Measurements from ENCODE around the gene GNAQ.
"Not testable (repeated sequence)": the region's sequence is repeated elsewhere in the genome, so short reads cannot be mapped to it uniquely, and the experiment has no call there.

Gene GNAQ

DNA sequence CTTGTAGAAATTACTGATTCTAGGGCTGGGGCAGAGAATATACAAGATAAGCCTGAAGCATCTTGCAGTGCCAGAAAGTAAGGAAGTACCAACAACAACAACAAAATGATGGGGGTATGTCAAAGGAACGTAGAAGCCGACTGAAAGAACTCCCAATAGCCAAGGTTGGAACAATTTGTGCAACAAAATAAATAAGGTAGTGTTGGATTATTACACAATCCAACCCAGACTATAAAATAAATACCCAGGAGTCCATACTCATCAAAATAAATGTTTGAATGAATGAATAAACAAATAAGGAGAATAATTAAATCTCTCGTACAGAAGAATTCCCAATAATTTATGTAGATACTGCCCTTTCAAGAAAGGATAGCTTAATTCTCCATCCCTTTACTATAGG, 31.1 kb upstream of the GNAQ start:
- CTCF ChIA-PET: no interaction called here
- H3K4me3 ChIP-seq (ENCODE audit: low read depth, low read length): no peak overlapping the region
- TF ChIP-seq, protein P1, sequence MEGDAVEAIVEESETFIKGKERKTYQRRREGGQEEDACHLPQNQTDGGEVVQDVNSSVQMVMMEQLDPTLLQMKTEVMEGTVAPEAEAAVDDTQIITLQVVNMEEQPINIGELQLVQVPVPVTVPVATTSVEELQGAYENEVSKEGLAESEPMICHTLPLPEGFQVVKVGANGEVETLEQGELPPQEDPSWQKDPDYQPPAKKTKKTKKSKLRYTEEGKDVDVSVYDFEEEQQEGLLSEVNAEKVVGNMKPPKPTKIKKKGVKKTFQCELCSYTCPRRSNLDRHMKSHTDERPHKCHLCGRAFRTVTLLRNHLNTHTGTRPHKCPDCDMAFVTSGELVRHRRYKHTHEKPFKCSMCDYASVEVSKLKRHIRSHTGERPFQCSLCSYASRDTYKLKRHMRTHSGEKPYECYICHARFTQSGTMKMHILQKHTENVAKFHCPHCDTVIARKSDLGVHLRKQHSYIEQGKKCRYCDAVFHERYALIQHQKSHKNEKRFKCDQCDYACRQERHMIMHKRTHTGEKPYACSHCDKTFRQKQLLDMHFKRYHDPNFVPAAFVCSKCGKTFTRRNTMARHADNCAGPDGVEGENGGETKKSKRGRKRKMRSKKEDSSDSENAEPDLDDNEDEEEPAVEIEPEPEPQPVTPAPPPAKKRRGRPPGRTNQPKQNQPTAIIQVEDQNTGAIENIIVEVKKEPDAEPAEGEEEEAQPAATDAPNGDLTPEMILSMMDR (IDR thresholded peaks at IDR 0.05; ENCODE audit: insufficient read depth, low read length, missing control alignments): no peak
- POLR2A ChIA-PET: no interaction called here
- no peak for DNase-seq (ENCODE audit: low read depth, low spot score)

DNA sequence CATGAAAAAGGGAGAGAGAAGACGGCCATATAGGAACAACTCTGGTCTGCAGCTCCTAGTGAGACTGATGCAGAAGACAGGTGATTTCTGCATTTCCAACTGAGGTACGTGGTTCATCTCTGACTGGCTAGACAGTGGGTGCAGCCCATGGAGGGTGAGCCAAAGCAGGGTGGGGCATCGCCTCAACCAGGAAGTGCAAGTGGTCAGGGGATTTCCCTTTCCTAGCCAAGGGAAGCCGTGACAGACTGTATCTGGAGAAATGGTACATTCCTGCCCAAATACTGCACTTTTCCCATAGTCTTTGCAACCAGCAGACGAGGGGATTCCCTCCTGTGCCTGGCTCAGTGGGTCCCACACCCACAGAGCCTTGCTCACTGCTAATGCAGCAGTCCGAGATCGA, 22.6 kb upstream of the GNAQ start:
- POLR2A ChIA-PET; DNase-seq (ENCODE audit: low read depth, low spot score); H3K4me3 ChIP-seq (ENCODE audit: low read depth, low read length): not testable (repeated sequence)
- CTCF ChIA-PET: interaction anchor here (2.4 to 6.3 kb wide), 2 partner anchors 14 to 18 kb away, joined by 6 to 28 read pairs; no protein-coding TSS in a partner anchor

DNA sequence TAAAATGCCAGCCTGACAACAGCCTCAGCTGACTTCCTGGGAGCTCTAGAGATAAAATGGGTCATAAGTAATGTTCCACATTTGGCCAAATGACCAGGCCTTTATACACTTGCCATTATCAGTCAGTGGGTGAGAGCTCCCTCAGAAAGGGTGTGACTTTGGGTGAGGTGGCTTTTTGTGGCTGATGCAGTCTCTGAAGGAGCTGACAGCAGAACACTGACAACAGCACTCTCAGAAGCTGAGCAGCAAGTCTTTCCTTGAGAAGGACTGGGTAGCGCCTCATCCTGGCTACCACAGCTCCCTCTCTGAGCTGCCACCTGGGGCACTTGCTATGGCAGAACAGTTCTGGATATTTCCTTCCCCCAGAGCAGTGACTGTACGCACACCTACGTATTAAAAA, 22.0 kb upstream of the GNAQ start:
- TF ChIP-seq, protein P1 (IDR thresholded peaks at IDR 0.05; ENCODE audit: insufficient read depth, low read length, missing control alignments): no peak
- no peak for DNase-seq (ENCODE audit: low read depth, low spot score)
- H3K4me3 ChIP-seq (ENCODE audit: low read depth, low read length): no peak overlapping the region
- ChIA-PET CTCF (interaction anchor here (2.4 to 6.3 kb wide), 2 partner anchors 13 to 18 kb away, joined by 6 to 28 read pairs; no protein-coding TSS in a partner anchor), POLR2A (no interaction called here)

DNA sequence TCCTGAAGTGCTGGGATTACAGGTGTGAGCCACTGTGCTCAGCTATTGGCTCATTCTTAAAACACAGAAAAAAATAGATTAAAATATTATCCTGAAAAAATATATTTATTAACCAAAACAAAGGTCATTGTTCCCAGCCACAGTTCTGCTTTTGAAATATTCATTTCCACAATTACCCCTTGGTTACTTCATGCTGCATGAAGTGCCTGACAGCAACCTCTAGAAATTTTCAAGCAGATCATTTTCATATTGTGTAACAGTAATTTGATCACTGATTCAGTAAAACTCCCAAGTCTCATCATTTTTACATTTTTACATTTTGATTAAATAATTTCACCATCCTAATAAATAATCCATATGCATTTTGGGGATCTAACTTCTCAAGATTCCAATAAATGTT, 18.8 kb upstream of the GNAQ start:
- no peak for DNase-seq (ENCODE audit: low read depth, low spot score)
- TF ChIP-seq, protein P1 (IDR thresholded peaks at IDR 0.05; ENCODE audit: insufficient read depth, low read length, missing control alignments): no peak
- POLR2A ChIA-PET: no interaction called here
- CTCF ChIA-PET: interaction anchor here (1.6 to 6.3 kb wide), 2 partner anchors 15 to 16 kb away, joined by 6 to 28 read pairs; no protein-coding TSS in a partner anchor
- no peak overlapping the region for H3K4me3 ChIP-seq (ENCODE audit: low read depth, low read length)

DNA sequence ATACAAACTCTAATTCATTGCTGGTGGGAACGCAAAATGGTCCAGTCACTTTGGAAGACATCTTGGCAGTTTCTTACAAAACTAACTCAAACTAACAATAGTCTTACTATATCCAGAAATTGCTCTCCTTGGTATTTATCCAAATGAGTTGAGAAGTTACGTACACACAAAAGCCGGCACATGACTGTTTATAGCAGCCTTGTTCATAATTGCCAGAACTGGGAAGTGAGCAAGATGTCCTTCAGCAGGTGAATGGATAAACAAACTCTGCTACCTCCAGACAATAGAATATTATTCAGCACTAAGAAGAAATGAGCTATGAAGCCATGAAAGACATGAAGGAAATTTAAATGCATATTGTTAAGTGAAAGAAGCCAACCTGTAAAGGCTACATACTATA, 17.9 kb upstream of the GNAQ start:
- DNase-seq (ENCODE audit: low read depth, low spot score): no peak

DNA sequence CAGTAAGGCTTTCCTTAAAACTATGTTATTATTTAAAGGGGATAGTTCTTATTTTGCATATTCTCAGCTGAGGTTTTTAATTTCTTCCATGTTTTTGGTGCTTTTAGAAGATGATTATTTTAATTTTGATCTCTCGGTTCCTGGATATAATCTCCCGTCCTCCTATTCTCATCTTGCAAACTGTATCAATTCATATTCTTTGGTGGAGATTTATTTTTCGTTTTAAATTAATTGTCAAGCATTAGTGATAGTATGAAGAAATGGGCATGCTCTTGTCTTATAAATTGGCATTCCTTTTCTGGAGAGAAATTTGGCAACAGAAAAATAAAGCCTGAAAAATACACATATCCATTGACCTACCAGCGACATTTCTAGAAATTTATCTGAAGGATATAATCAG, 15.5 kb upstream of the GNAQ start:
- POLR2A ChIA-PET: no interaction called here
- TF ChIP-seq, protein P1 (IDR thresholded peaks at IDR 0.05; ENCODE audit: insufficient read depth, low read length, missing control alignments): no peak
- CTCF ChIA-PET: interaction anchor here (0.6 to 4.7 kb wide), 2 partner anchors 12 to 208 kb away, joined by 3 to 42 read pairs; no protein-coding TSS in a partner anchor

More for the DNA sequence above, 17.9 kb upstream of the GNAQ start:
- TF ChIP-seq, protein P1 (IDR thresholded peaks at IDR 0.05; ENCODE audit: insufficient read depth, low read length, missing control alignments): no peak
- H3K4me3 ChIP-seq (ENCODE audit: low read depth, low read length): no peak overlapping the region
- ChIA-PET POLR2A (no interaction called here), CTCF (interaction anchor here (1.6 kb wide), 1 partner anchor 15 kb away, joined by 6 read pairs; no protein-coding TSS in a partner anchor)

DNA sequence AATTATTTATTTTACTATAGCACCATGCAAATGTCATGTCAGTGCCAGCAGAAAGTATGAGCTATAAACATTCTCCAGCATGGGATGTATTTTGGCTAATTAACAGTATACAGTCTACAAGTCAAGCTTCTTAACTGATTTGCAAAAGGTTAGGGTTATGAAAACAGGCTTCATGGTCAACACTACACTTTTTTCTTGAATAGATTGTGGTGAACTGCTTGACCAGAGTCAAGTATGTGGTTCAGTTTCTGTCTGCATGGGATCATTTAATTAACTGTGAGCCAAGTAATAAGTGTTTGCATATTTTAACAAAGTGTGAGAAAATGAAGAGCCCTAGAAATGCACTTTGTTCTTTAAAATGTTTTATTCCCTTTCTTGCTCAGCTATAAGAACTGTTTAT, 14.5 kb upstream of the GNAQ start:
- ChIA-PET CTCF (interaction anchor here (0.8 to 8.5 kb wide), 4 partner anchors 11 to 613 kb away, joined by 4 to 50 read pairs (median 24); no protein-coding TSS in a partner anchor), POLR2A (no interaction called here)
- TF ChIP-seq, protein P1 (IDR thresholded peaks at IDR 0.05; ENCODE audit: insufficient read depth, low read length, missing control alignments): no peak
- no peak overlapping the region for H3K4me3 ChIP-seq (ENCODE audit: low read depth, low read length)
- no peak for DNase-seq (ENCODE audit: low read depth, low spot score)

More for the DNA sequence above, 15.5 kb upstream of the GNAQ start:
- DNase-seq (ENCODE audit: low read depth, low spot score): no peak
- H3K4me3 ChIP-seq (ENCODE audit: low read depth, low read length): no peak overlapping the region

All from AG04449 (cell line).